ENCODE results near the gene ARSG. TPM values are rescaled to one million over a fixed set of nuclear protein-coding genes. Genes with fewer than 3 reads are reported as not detected.

Gene ARSG
- total RNA-seq, 4 donors from 2014 or later = 9.1 to 28.3 (median 18.1) TPM

GRCh38 chr17:68439656-68440290 lies 148.5 kb downstream of the ARSG start:
- no peak for DNase-seq
- TF ChIP-seq CTCF (IDR thresholded peaks at IDR 0.05) (no peak), POLR2A (IDR thresholded peaks at IDR 0.05) (no peak)
- intact Hi-C loops (cut with DNase I) = loop anchor here (5.0 kb wide), 1 partner anchor 177 kb away; no protein-coding TSS in a partner anchor
- Histone ChIP-seq H3K27me3 (no peaks in the 10 kb centered on the region), H3K4me3 (replicated peaks in 1 of 3) (no peak overlapping the region), H3K4me1 (peaks cover 0 to 11% of the 10 kb centered on the region in 2 donors), H3K9me3 (no peaks in the 10 kb centered on the region), H3K27ac (peak overlapping the region in 1 of 3 donors; percentile 12), H3K36me3 (peaks cover 12 to 18% of the 10 kb centered on the region in 2 donors)
- WGBS, 2 donors = 77 to 81% methylated on average over 8 of the region's 8 CpGs

GRCh38 chr17:68440526-68440925 lies 149.2 kb downstream of the ARSG start:
- no peaks in the 10 kb centered on the region for H3K9me3 ChIP-seq
- H3K36me3 ChIP-seq = peaks cover 6 to 13% of the 10 kb centered on the region in 2 donors
- WGBS, 2 donors = 83 to 87% methylated on average over 2 of the region's 2 CpGs
- no peak overlapping the region for H3K4me3 ChIP-seq (replicated peaks in 1 of 3)
- H3K27ac ChIP-seq = peak overlapping the region in 2 of 3 donors; percentile 15 to 36
- intact Hi-C loops (cut with DNase I) = no loop called here
- TF ChIP-seq CTCF (IDR thresholded peaks at IDR 0.05) = no peak
- no peak for DNase-seq
- no peaks in the 10 kb centered on the region for H3K27me3 ChIP-seq
- H3K4me1 ChIP-seq = peaks cover 0 to 11% of the 10 kb centered on the region in 2 donors

GRCh38 chr17:68441070-68441770 lies 149.9 kb downstream of the ARSG start:
- TF ChIP-seq CTCF (IDR thresholded peaks at IDR 0.05) (no peak), POLR2A (IDR thresholded peaks at IDR 0.05) (no peak)
- no peak for DNase-seq
- H3K27ac ChIP-seq = peak overlapping the region; percentile 0 to 36 (median 15)
- H3K9me3 ChIP-seq = no peaks in the 10 kb centered on the region
- no peak overlapping the region for H3K4me3 ChIP-seq (replicated peaks in 1 of 3)
- intact Hi-C loops (cut with DNase I) = no loop called here
- H3K4me1 ChIP-seq = peaks cover 0 to 7% of the 10 kb centered on the region in 2 donors
- 79% methylated on average over 14 of the region's 14 CpGs for WGBS, 2 donors
- H3K36me3 ChIP-seq = peaks cover 4 to 9% of the 10 kb centered on the region in 2 donors
- no peaks in the 10 kb centered on the region for H3K27me3 ChIP-seq

- 82 to 83% methylated on average over 11 of the region's 11 CpGs for WGBS, 2 donors
- intact Hi-C loops (cut with DNase I) = no loop called here
- no peak overlapping the region for H3K4me3 ChIP-seq (replicated peaks in 1 of 3)
- H3K27me3 ChIP-seq = no peaks in the 10 kb centered on the region
- H3K36me3 ChIP-seq = peaks cover 10 to 26% of the 10 kb centered on the region in 2 donors
- TF ChIP-seq CTCF (IDR thresholded peaks at IDR 0.05) (no peak), POLR2A (IDR thresholded peaks at IDR 0.05) (no peak)
- no peak overlapping the region for H3K27ac ChIP-seq
- H3K9me3 ChIP-seq = no peaks in the 10 kb centered on the region
- no peak for DNase-seq
- peaks cover 0 to 6% of the 10 kb centered on the region in 2 donors for H3K4me1 ChIP-seq
These were observed 152.7 kb downstream of the ARSG start for GRCh38 chr17:68443972-68444464.

GRCh38 chr17:68445671-68446070 lies 154.4 kb downstream of the ARSG start:
- H3K9me3 ChIP-seq = no peaks in the 10 kb centered on the region
- TF ChIP-seq POLR2A (IDR thresholded peaks at IDR 0.05) (no peak), CTCF (IDR thresholded peaks at IDR 0.05) (no peak)
- intact Hi-C loops (cut with DNase I) = no loop called here
- 90 to 93% methylated on average over 7 to 8 of the region's 8 CpGs for WGBS, 2 donors
- H3K27ac ChIP-seq = no peak overlapping the region
- H3K4me1 ChIP-seq = peaks cover 0 to 6% of the 10 kb centered on the region in 2 donors
- H3K36me3 ChIP-seq = peaks cover 24 to 42% of the 10 kb centered on the region in 2 donors
- H3K4me3 ChIP-seq (replicated peaks in 1 of 3) = no peak overlapping the region
- H3K27me3 ChIP-seq = no peaks in the 10 kb centered on the region
- no peak for DNase-seq
